ENCODE results near the gene GIPC1.

GIPC1 gene

DNA sequence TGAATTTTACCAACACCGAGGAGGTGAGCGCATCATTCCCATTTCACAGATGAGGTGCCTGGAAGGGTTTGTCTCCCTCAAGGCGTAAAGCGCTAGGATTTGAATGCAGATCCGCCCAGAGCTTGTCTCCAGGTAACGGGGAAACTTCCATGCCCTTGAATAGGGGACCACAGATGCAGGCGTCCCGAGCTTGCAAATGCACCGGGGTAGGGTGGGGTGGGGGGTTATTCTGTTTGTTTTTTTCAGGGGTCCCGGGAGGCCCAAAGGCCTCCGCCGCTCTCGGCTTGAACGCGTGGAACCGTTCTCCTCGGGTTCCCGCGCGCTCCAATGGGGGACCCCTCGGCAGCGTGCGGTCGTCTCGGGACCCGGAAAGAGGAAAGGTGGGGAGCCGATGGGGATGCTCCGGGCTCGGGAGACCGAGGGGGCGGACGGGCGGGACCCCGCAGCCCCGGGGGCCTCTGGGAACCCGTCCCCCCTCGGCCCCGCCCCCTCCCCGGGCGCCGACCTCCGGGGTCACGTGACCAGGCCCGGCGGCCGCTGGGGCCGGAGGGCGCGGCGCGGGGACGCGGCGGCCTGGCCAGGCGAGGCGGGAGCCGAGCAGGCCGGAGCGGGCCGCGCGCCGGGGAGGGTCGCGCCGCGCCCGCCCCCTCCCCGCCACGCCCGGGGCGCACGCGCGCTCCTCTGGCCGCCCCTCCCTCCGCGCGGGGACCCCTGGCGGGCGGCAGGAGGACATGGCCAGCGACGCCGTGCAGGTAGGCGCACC is 63.0 kb downstream of the GIPC1 start, which contains the start of gene PKN1:
PKN1 (plus strand) TSS at position 516 of the 763 bp plus-strand sequence; CDS start at position 732, 216 bp downstream.
- no peak for DNase-seq

DNA sequence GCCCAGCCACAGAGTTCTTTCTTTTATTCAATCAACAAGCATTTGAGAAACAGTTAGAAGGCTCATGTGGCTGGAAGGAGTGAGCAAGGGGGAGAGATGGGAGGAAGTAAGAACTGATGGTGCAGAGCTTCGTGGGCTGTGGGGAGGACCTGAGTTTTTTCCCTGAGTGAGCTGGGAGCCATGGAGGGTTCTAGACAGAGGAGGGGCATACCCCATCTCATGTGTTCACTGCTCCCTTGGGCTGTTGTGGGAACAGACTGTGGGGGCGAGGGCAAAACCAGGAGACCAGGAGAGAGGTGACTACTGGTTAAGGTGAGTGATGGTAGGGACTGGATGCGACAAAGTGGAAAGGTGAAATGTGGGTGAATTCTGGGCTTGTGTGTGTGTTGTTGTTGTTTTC is 65.2 kb downstream of the GIPC1 start:
- no peak for DNase-seq

GRCh38 chr19:14428882-14429416 is 67.0 kb downstream of the GIPC1 start:
- DNase-seq: no peak
